ENCODE data around the gene EZH1. TPM values are rescaled to one million over a fixed set of nuclear protein-coding genes. Genes with fewer than 3 reads are reported as not detected.

EZH1 gene
- total RNA-seq, 2 experiments from 2014 or later, result 29.7 to 33.9 TPM

- H3K27me3 Mint-ChIP-seq, result peaks cover 40% of the 10 kb centered on the region
- POLR2A ChIA-PET, result interaction anchor here (0.9 to 1.5 kb wide), 3 partner anchors 9 to 155 kb away, joined by 3 to 4 read pairs (median 3); partner anchors contain the start of gene PSME3
These were observed 66.7 kb downstream of the EZH1 start for GRCh38 chr17:42677921-42678781.

DNA sequence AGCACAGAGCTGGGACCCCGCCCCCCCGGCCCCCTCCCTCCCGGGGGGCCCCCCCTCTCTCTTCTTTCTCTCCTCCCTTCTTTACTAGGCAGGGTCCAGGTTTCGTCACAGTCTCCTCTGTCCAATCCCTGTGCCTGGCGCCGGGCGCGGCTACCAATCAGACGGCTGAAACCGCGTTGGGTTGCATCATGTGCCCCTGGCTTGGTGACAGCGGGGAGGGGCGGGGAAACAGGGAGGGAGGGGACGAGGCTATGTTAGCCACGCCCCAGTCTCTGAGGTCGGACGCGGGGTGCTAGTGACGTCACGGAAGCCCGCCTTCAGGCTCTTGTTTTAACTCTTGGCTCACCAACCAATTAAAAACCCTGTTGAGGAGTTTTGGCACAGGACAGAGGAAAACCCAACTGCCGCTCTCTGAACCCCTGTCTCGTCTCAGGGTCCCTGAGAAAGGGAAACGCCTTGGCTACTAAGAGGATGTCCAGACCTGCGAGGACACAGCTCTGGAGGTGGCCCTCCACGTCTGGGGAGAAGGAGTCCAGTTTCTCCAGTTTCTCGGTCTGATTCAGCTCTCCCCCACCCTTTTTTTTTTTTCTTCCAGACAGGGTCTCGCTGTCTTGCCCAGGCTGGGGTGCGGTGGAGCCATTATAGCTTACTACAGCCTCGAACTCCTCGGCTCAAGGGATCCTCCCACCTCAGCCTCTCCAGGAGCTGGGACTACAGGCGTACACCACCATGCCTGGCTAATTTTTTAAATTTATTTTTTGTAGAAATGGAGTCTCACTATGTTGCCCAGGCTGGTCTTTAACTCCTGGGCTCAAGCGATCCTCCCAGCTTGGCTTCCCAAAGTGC lies 67.6 kb downstream of the EZH1 start:
- intact Hi-C loops (cut with micrococcal nuclease), result loop anchor here (5.0 to 10.0 kb wide), 2 partner anchors 140 to 392 kb away; partner anchors contain the start of genes NAGLU and STAT5A
- peaks cover 41% of the 10 kb centered on the region for H3K27me3 Mint-ChIP-seq
- no peaks in the 10 kb centered on the region for H3K9me3 Mint-ChIP-seq
- CTCF ChIA-PET, result interaction anchor here (0.6 to 1.6 kb wide), 3 partner anchors 16 to 99 kb away, joined by 4 to 6 read pairs (median 4); partner anchors contain the start of gene PSMC3IP
- peak overlapping the region; percentile 71 for H3K27ac Mint-ChIP-seq
- POLR2A ChIA-PET, result interaction anchor here (0.9 to 1.5 kb wide), 2 partner anchors 99 to 156 kb away, joined by 3 read pairs; partner anchors contain the start of gene PSME3
- peak; percentile 100 for DNase-seq
- peaks cover 54% of the 10 kb centered on the region for H3K4me1 Mint-ChIP-seq (ENCODE audit: low read depth)
- no peaks in the 10 kb centered on the region for H3K36me3 Mint-ChIP-seq
- H3K4me3 Mint-ChIP-seq, result peak overlapping the region; percentile 76

More at GRCh38 chr17:42677921-42678781, 66.7 kb downstream of the EZH1 start:
- no peaks in the 10 kb centered on the region for H3K36me3 Mint-ChIP-seq
- H3K4me1 Mint-ChIP-seq (ENCODE audit: low read depth), result peaks cover 61% of the 10 kb centered on the region
- H3K27ac Mint-ChIP-seq, result peak overlapping the region; percentile 72
- intact Hi-C loops (cut with micrococcal nuclease), result loop anchor here (2.0 to 10.0 kb wide), 4 partner anchors 27 to 393 kb away; partner anchors contain the start of genes EZH1, NAGLU and STAT5A
- peak overlapping the region; percentile 76 for H3K4me3 Mint-ChIP-seq
- DNase-seq, result peak; percentile 86
- CTCF ChIA-PET, result interaction anchor here (1.0 to 3.2 kb wide), 7 partner anchors 17 to 101 kb away, joined by 3 to 58 read pairs (median 4); partner anchors contain the start of genes PSMC3IP, RETREG3 and TUBG1
- H3K9me3 Mint-ChIP-seq, result no peaks in the 10 kb centered on the region

- H3K4me3 Mint-ChIP-seq, result peak within 1 kb of the TSS; percentile 76
- CTCF ChIA-PET, result interaction anchor here (0.6 to 1.6 kb wide), 4 partner anchors 15 to 98 kb away, joined by 3 to 6 read pairs (median 4); partner anchors contain the start of gene PSMC3IP
- peak within 1 kb of the TSS; percentile 71 for H3K27ac Mint-ChIP-seq
- no peaks in the 10 kb centered on the region for H3K36me3 Mint-ChIP-seq
- DNase-seq, result peak; percentile 26
- intact Hi-C loops (cut with micrococcal nuclease), result loop anchor here (5.0 to 10.0 kb wide), 2 partner anchors 139 to 392 kb away; partner anchors contain the start of genes NAGLU and STAT5A
- peaks cover 51% of the 10 kb centered on the region for H3K4me1 Mint-ChIP-seq (ENCODE audit: low read depth)
- no peaks in the 10 kb centered on the region for H3K9me3 Mint-ChIP-seq
- H3K27me3 Mint-ChIP-seq, result peaks cover 40% of the 10 kb centered on the region
- POLR2A ChIA-PET, result interaction anchor here (0.6 to 0.9 kb wide), 2 partner anchors 10 to 482 kb away, joined by 3 to 5 read pairs; no protein-coding TSS in a partner anchor
These were observed 68.3 kb downstream of the EZH1 start, which contains the start of gene PLEKHH3 for GRCh38 chr17:42676424-42677011. PLEKHH3 (minus strand) TSS chr17:42676994; CDS start chr17:42676563, 431 bp downstream.

- H3K27me3 Mint-ChIP-seq, result peaks cover 41% of the 10 kb centered on the region
- POLR2A ChIA-PET, result interaction anchor here (0.6 to 0.9 kb wide), 2 partner anchors 9 to 482 kb away, joined by 3 to 5 read pairs; no protein-coding TSS in a partner anchor
- CTCF ChIA-PET, result interaction anchor here (0.8 to 1.0 kb wide), 2 partner anchors 14 to 98 kb away, joined by 3 to 6 read pairs; partner anchors contain the start of gene PSMC3IP
- no peak overlapping the region for H3K27ac Mint-ChIP-seq
- no peaks in the 10 kb centered on the region for H3K36me3 Mint-ChIP-seq
- H3K4me3 Mint-ChIP-seq, result peak overlapping the region; percentile 76
- no peaks in the 10 kb centered on the region for H3K9me3 Mint-ChIP-seq
- H3K4me1 Mint-ChIP-seq (ENCODE audit: low read depth), result peaks cover 51% of the 10 kb centered on the region
- intact Hi-C loops (cut with micrococcal nuclease), result loop anchor here (5.0 to 10.0 kb wide), 2 partner anchors 139 to 391 kb away; partner anchors contain the start of genes NAGLU and STAT5A
- no peak for DNase-seq
These were observed 68.8 kb downstream of the EZH1 start for GRCh38 chr17:42675965-42676423.

- Mint-ChIP-seq H3K27me3 (peaks cover 42% of the 10 kb centered on the region), H3K4me3 (no peak overlapping the region), H3K36me3 (no peaks in the 10 kb centered on the region), H3K4me1 (ENCODE audit: low read depth) (peaks cover 53% of the 10 kb centered on the region), H3K9me3 (no peaks in the 10 kb centered on the region), H3K27ac (no peak overlapping the region)
- intact Hi-C loops (cut with micrococcal nuclease), result loop anchor here (5.0 to 10.0 kb wide), 2 partner anchors 138 to 391 kb away; partner anchors contain the start of genes NAGLU and STAT5A
- no peak for DNase-seq
- CTCF ChIA-PET, result interaction anchor here (1.0 to 1.4 kb wide), 2 partner anchors 97 kb away, joined by 5 to 6 read pairs; partner anchors contain the start of gene PSMC3IP
- POLR2A ChIA-PET, result interaction anchor here (0.9 kb wide), 1 partner anchor 8 kb away, joined by 3 read pairs; no protein-coding TSS in a partner anchor
These were observed 69.4 kb downstream of the EZH1 start for GRCh38 chr17:42675348-42675964.

DNA sequence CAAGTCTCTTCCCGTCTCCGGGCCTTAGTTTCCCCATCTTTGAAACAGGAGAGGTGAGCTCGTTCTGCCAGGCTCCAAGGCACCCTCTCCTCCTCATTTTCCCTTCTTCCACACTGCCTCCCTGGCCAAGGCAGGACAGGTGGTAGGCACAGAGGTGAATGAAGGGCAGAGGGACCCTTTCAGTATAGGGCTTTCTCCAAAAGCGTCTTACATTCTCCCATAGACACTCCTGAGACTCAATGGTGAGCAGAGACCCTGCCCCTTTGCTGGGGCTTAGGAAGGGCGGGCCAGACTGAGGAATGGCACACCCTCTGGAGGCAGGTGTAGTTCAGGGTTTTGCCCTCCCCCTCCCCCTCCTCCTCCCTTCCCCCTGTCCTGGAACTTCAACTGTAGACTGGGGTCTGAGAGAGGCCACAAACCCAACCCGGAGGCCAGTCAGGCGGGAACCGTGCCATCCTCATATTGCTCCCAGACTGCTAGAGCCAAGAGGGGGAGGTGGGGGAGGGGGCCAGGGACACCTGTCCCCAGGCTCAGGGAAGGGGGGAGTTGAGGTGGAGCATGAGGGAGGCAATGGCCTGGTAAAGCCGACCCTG lies 70.0 kb downstream of the EZH1 start:
- H3K36me3 Mint-ChIP-seq, result no peaks in the 10 kb centered on the region
- H3K4me3 Mint-ChIP-seq, result no peak overlapping the region
- ChIA-PET CTCF (interaction anchor here (1.0 to 2.2 kb wide), 5 partner anchors 9 to 96 kb away, joined by 4 to 9 read pairs (median 6); no protein-coding TSS in a partner anchor), POLR2A (no interaction called here)
- H3K27me3 Mint-ChIP-seq, result peaks cover 43% of the 10 kb centered on the region
- intact Hi-C loops (cut with micrococcal nuclease), result loop anchor here (5.0 to 10.0 kb wide), 2 partner anchors 138 to 390 kb away; partner anchors contain the start of genes NAGLU and STAT5A
- H3K4me1 Mint-ChIP-seq (ENCODE audit: low read depth), result peaks cover 50% of the 10 kb centered on the region
- no peak for DNase-seq
- H3K9me3 Mint-ChIP-seq, result no peaks in the 10 kb centered on the region
- H3K27ac Mint-ChIP-seq, result no peak overlapping the region

GRCh38 chr17:42673885-42674754 lies 70.7 kb downstream of the EZH1 start:
- Mint-ChIP-seq H3K36me3 (no peaks in the 10 kb centered on the region), H3K9me3 (no peaks in the 10 kb centered on the region), H3K4me1 (ENCODE audit: low read depth) (peaks cover 44% of the 10 kb centered on the region), H3K4me3 (no peak overlapping the region), H3K27me3 (peaks cover 42% of the 10 kb centered on the region), H3K27ac (no peak overlapping the region)
- intact Hi-C loops (cut with micrococcal nuclease), result loop anchor here (10.0 kb wide), 1 partner anchor 389 kb away; the partner anchor contains the start of gene STAT5A
- DNase-seq, result peak; percentile 35
- POLR2A ChIA-PET, result no interaction called here
- CTCF ChIA-PET, result interaction anchor here (1.0 to 2.2 kb wide), 6 partner anchors 9 to 96 kb away, joined by 3 to 9 read pairs (median 6); no protein-coding TSS in a partner anchor

GRCh38 chr17:42673266-42673884 lies 71.5 kb downstream of the EZH1 start:
- Mint-ChIP-seq H3K9me3 (no peaks in the 10 kb centered on the region), H3K27me3 (peaks cover 42% of the 10 kb centered on the region), H3K4me3 (no peak overlapping the region), H3K27ac (no peak overlapping the region), H3K36me3 (no peaks in the 10 kb centered on the region), H3K4me1 (ENCODE audit: low read depth) (peaks cover 41% of the 10 kb centered on the region)
- POLR2A ChIA-PET, result no interaction called here
- no peak for DNase-seq
- intact Hi-C loops (cut with micrococcal nuclease), result loop anchor here (10.0 kb wide), 1 partner anchor 389 kb away; the partner anchor contains the start of gene STAT5A
- CTCF ChIA-PET, result interaction anchor here (1.0 to 2.2 kb wide), 2 partner anchors 10 to 40 kb away, joined by 3 to 9 read pairs; no protein-coding TSS in a partner anchor

DNA sequence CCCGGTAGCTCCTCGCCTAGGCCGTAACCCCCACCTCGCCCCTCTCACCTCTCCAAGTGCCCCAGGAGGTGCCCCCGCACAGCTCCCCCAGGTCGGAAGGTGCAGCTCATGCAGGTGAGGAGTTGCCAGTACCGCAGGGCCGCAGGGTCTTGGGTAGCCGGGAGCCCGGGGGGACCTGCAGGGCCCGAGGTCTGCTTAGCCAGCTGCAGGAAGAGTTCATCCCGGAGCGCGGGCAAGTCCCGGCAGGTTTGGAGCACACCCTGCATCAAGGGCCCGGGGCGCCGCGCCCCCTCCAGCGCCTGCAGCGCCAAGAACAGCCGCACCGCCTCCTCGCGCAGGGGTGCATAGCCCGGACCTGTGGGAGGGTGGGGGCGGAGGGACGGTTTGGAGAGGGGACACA lies 72.8 kb downstream of the EZH1 start:
- Mint-ChIP-seq H3K36me3 (no peaks in the 10 kb centered on the region), H3K4me3 (no peak overlapping the region), H3K27ac (no peak overlapping the region), H3K4me1 (ENCODE audit: low read depth) (peaks cover 31% of the 10 kb centered on the region), H3K27me3 (peaks cover 42% of the 10 kb centered on the region), H3K9me3 (no peaks in the 10 kb centered on the region)
- intact Hi-C loops (cut with micrococcal nuclease), result loop anchor here (10.0 kb wide), 1 partner anchor 387 kb away; the partner anchor contains the start of gene STAT5A
- ChIA-PET POLR2A (interaction anchor here (1.0 to 1.7 kb wide), 2 partner anchors 63 to 94 kb away, joined by 3 to 4 read pairs; partner anchors contain the start of genes PSMC3IP, RETREG3 and TUBG1), CTCF (interaction anchor here (0.6 kb wide), 1 partner anchor 28 kb away, joined by 3 read pairs; no protein-coding TSS in a partner anchor)
- no peak for DNase-seq
